GM13977 (cell line): ENCODE measurements around the gene GMDS.

Source experiments
- DNase-seq: peaks from one replicate; pipeline ENCODE4 v3.0.0; 2012; ENCODE audit warnings: low spot score
- CTCF ChIP-seq: IDR thresholded peaks from 2 replicates; pipeline ENCODE4 v1.5.1; 2012; ENCODE audit warnings: mild to moderate bottlenecking, control low read depth; ENCODE audit not compliant: insufficient read depth; ENCODE audit errors: extremely low read depth, missing control alignments
- in situ Hi-C: fragments of 300-500 bp; cut with MboI; formaldehyde crosslinking; loops from one replicate; pipeline ENCODE4 v1.12.0; 2022; ENCODE audit warnings: low sequenced_read_pairs, low pct_unique_long_range_greater_than_20kb, mixed read lengths, inconsistent platforms; ENCODE audit not compliant: unreplicated experiment

GMDS gene

GRCh38 chr6:1993042-1993441, 252.4 kb downstream of the GMDS start:
- no peak for TF ChIP-seq CTCF
- in situ Hi-C loops: no loop called here
- DNase-seq: no peak

- DNase-seq: no peak
- no peak for TF ChIP-seq CTCF
- in situ Hi-C loops: no loop called here
Measured at GRCh38 chr6:1991332-1991878, 254.0 kb downstream of the GMDS start.

- in situ Hi-C loops: no loop called here
- DNase-seq: no peak
- TF ChIP-seq CTCF: no peak
Measured at GRCh38 chr6:1988843-1989242, 256.6 kb downstream of the GMDS start.

DNA sequence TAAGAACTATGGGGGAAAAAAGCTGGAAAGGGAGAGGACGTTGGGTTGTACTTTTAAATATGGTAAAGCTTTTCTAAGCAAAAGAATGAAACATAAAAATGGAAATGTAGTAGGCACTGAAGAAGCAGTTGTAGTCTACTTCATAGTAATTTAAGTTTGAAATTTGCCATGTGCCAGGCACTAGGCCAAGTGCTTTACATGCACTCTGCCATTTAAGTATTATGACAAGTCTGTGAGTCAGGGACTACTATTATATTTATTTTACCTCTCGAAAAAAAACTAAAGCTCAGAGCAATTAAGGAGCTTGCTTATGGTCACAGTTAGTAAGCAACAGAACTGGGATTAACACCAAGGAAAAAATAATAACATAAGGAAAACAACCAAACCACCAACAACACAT, 257.8 kb downstream of the GMDS start:
- TF ChIP-seq CTCF: no peak
- in situ Hi-C loops: no loop called here
- DNase-seq: no peak

DNA sequence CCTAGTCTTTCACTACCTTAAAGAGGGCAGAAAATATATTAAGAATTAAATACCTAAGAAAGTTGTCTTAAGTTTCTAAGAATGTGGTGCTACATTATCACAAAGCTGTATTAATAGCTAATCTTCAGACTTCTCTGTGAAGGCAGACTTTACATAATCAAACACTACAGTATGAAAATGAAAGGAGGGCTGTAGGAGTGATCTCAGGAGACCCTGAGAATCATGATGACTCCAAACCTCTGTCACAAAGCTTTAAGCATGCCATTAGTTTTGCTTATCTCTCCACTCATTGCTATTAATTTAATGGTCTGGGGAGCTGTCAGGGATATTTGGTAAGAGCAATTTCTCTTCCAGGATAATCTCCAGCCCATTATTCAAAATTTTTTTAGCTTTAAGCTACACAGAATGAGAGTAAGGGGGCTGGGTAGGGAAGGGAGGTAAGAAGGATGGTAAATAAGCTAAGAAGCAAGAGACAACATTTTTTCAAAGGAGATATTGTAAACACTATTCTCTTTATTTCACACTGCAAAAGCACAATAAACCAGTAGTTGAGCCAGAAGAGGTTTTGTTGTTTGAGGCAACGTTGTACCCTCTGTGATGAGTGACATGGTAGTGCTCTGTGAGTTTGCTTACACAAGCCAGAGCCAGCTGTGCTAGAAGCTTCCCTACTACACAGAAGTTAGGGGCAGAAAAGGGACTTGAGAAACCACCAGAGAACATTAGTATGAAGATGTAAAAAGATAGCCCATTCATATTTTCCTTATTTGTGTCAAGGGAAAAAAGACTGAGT, 258.8 kb downstream of the GMDS start:
- in situ Hi-C loops: no loop called here
- no peak for DNase-seq
- TF ChIP-seq CTCF: no peak

DNA sequence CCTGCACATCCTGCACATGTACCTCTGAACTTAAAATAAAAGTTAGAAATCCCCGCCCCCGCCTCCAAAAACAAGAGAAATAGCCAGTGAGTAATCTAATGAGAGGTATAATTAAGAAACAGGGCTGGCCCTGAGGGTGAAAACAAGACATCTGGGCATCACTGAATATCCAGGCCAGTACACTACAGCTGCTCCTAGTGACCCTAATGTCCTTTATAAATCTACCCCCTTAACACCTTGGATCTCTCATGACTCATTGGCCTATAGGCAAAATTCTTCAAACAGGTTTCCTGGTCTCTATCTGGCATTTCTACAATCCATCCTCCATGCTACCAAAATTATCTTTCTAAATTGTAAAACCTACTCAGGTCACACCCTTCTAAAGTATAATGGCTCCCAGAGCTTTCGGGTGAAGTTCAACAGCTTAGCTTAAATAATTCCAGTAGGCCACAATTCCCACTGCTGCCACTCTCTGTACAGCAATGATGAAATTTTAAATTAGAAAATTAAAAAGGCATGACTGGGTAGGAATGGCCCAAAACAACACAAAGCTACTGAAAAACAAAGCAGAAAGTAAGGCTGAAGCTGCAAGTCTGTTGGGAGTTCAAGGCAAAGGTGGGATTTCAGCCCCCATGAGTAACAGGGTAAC, 260.9 kb downstream of the GMDS start:
- no peak for DNase-seq
- no peak for TF ChIP-seq CTCF
- in situ Hi-C loops: no loop called here
